AG10803 (cell line): ENCODE measurements around the gene HNRNPC.
"Not testable (repeated sequence)": the region's sequence is repeated elsewhere in the genome, so short reads cannot be mapped to it uniquely, and the experiment has no call there.

Source experiments
- DNase-seq: peaks from one replicate; pipeline ENCODE4 v3.0.0; 2010; ENCODE audit warnings: low read depth
- H3K4me3 ChIP-seq: 2 replicates; pipeline ENCODE4 v1.5.1; 2011; ENCODE audit warnings: mild to moderate bottlenecking, low read length, control low read depth
- CTCF ChIP-seq: conservative IDR thresholded peaks from 2 replicates; pipeline ENCODE4 v1.5.1; 2011; ENCODE audit warnings: mild to moderate bottlenecking, low read length, control low read depth, inconsistent platforms

HNRNPC gene

DNA sequence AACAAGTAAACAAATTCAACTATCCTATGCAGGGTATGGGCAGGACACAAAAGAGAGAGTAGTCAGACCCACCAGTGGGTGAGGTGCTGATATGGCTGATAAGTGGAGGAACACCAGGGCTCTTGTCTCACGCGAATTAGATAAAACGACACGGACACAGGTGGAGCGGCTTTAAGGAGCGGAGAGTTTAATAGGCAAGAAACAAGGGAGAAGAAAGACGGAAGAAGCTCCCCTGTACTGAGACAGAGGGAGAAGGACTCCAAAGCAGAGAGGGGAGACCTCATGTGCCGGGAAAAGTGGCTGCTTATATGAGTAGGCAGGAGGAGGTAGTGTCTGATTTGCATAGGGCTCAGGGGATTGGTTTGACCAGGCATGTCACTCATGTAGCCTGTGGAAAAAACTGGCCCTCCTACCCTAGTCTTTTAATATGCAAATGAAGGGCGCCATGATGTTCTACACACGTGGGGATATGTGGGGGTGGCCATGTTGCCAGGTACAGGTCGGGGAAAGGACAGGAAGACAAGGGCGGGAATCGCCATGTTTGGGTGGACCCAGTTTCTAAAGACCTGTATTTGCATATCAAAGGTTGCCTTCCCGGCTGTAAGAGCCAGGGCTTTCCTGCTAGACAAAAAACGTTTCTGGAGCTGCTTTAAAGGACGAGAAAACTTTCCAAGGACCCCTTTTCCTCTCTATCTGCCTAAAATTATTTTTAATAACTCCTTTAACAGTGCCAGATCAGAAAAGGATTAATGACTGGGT, 39.4 kb upstream of the HNRNPC start:
- H3K4me3 ChIP-seq = no peak overlapping the region; the same call in 1 of the 2 replicates

DNA sequence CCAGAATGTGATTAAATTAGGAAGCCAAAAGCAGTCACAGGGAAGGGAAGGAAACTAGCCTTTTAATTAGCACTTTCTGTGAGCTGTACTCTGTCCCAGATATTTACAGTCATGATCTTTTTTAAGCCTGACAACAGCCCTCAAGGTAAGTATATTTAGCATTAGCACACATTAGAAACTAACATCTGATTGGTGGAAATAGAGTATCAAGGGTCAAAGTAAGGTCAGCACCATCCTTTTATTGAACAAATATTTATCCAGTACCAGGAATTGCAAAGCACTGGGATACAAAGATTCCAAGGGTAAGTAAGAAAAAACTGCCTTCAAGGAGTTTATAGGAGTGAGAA, 38.9 kb upstream of the HNRNPC start:
- no peak for DNase-seq
- no peak for TF ChIP-seq CTCF
- no peak overlapping the region for H3K4me3 ChIP-seq

More for the DNA sequence above, 39.4 kb upstream of the HNRNPC start:
- peak; percentile 3 for DNase-seq
- TF ChIP-seq CTCF = no peak

DNA sequence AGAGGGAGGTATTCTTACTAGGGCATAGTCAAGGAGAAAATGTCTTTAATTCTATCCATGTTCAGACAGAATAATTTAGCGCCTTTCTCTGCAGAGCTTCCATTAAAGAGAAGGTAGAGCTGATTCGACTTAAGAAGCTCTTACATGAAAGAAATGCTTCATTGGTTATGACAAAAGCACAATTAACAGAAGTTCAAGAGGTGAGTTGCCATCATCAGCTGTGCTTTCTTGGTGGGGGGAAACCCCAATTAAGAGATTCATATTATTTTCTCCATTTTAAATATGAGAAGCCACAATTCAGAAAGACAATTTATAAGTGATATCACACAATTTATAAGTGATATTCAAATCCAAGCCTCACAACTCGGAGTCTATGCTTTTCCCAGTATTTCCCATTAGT, 38.4 kb upstream of the HNRNPC start:
- no peak overlapping the region for H3K4me3 ChIP-seq
- no peak for DNase-seq
- TF ChIP-seq CTCF = no peak

DNA sequence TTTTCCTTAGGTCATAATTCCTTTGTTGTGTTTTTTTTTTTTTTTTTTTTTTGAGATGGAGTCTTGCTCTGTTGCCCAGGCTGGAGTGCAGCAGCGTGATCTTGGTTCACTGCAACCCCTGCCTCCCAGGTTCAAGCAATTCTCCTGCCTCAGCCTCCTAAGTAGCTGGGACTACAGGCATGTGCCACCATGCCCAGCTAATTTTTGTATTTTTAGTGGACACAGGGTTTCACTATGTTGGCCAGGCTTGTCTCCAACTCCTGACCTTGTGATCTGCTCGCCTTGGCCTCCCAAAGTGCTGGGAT, 33.5 kb upstream of the HNRNPC start:
- not testable (repeated sequence) for DNase-seq

GRCh38 chr14:21302013-21302835, 33.0 kb upstream of the HNRNPC start:
- TF ChIP-seq CTCF = no peak
- no peak for DNase-seq

More for the DNA sequence above, 33.5 kb upstream of the HNRNPC start:
- not testable (repeated sequence) for H3K4me3 ChIP-seq

GRCh38 chr14:21300892-21301291, 31.6 kb upstream of the HNRNPC start:
- DNase-seq = no peak
- no peak for TF ChIP-seq CTCF
- no peak overlapping the region for H3K4me3 ChIP-seq

More at GRCh38 chr14:21302013-21302835, 33.0 kb upstream of the HNRNPC start:
- H3K4me3 ChIP-seq = no peak overlapping the region

- H3K4me3 ChIP-seq = no peak overlapping the region
- no peak for DNase-seq
- TF ChIP-seq CTCF = no peak
Observed at GRCh38 chr14:21299562-21300130, 30.4 kb upstream of the HNRNPC start.
